ENCODE data around the gene INTS6.

Gene INTS6

DNA sequence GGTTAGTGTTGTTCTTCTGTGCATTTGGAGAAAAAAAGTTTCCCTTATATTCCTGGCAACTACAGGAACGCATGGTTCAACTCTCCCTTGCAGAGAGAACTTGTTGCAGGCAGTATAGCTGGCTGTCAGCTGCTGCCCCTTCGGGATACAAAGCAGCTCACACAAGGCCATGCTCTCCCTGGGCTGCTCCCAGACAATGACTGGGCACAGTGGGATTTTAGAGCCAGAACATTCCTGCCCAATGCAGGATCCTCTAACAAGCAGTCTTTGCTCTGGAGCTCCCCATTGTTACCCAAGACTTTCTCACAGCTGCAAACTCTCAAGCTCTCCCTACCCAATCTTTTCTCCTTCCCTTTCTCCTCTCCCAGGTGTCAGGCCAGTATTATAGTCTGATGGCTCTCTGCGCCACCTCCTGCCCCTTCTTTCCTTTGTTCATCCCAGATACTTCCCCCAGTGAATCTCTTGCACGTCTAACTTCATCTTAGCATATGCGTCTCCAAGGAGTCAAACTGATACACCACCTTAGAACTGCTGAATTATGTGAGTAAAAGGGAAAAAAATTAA, 140.8 kb downstream of the INTS6 start:
- DNase-seq: no peak
